ENCODE data around the gene BPIFB6.
"Not testable (repeated sequence)": the region's sequence is repeated elsewhere in the genome, so short reads cannot be mapped to it uniquely, and the experiment has no call there.

The BPIFB6 gene

GRCh38 chr20:33032555-33032954 lies 1.1 kb downstream of the BPIFB6 start:
- DNase-seq, result no peak

- DNase-seq, result no peak
These were observed 1.9 kb downstream of the BPIFB6 start for GRCh38 chr20:33033381-33033780.

GRCh38 chr20:33034115-33034514 lies 2.7 kb downstream of the BPIFB6 start:
- DNase-seq, result no peak

GRCh38 chr20:33034901-33035492 lies 3.5 kb downstream of the BPIFB6 start:
- no peak for DNase-seq

GRCh38 chr20:33037456-33037855 lies 6.0 kb downstream of the BPIFB6 start:
- DNase-seq, result no peak

- DNase-seq, result no peak
These were observed 6.8 kb downstream of the BPIFB6 start for GRCh38 chr20:33038243-33038642.

GRCh38 chr20:33042430-33042829 lies 11.0 kb downstream of the BPIFB6 start:
- no peak for DNase-seq

- DNase-seq, result no peak
These were observed 11.7 kb downstream of the BPIFB6 start for GRCh38 chr20:33042983-33043730.

GRCh38 chr20:33043731-33044181 lies 12.3 kb downstream of the BPIFB6 start:
- DNase-seq, result no peak

GRCh38 chr20:33045129-33045721 lies 13.8 kb downstream of the BPIFB6 start:
- DNase-seq, result not testable (repeated sequence)

GRCh38 chr20:33046412-33046811 lies 15.0 kb downstream of the BPIFB6 start:
- DNase-seq, result no peak

GRCh38 chr20:33051333-33051732 lies 19.9 kb downstream of the BPIFB6 start:
- DNase-seq, result no peak

- no peak for DNase-seq
These were observed 22.1 kb downstream of the BPIFB6 start, which contains the start of gene BPIFB3 for GRCh38 chr20:33053291-33054106. BPIFB3 (plus strand) TSS chr20:33053903; CDS start chr20:33055436, 1,533 bp downstream.

GRCh38 chr20:33054381-33054780 lies 22.9 kb downstream of the BPIFB6 start:
- DNase-seq, result no peak

GRCh38 chr20:33054791-33055190 lies 23.3 kb downstream of the BPIFB6 start:
- DNase-seq, result no peak

GRCh38 chr20:33059136-33059535 lies 27.7 kb downstream of the BPIFB6 start:
- DNase-seq, result no peak

- DNase-seq, result no peak
These were observed 28.4 kb downstream of the BPIFB6 start for GRCh38 chr20:33059741-33060390.

- no peak for DNase-seq
These were observed 30.2 kb downstream of the BPIFB6 start for GRCh38 chr20:33061658-33062028.

- no peak for DNase-seq
These were observed 30.8 kb downstream of the BPIFB6 start for GRCh38 chr20:33062105-33062824.

- no peak for DNase-seq
These were observed 31.3 kb downstream of the BPIFB6 start for GRCh38 chr20:33062825-33063149.

GRCh38 chr20:33063271-33063670 lies 31.8 kb downstream of the BPIFB6 start:
- DNase-seq, result no peak

Data from activated T-cell treated with anti-CD3 and anti-CD28 coated beads for 4 hours (primary cell).